Measurements from ENCODE around the gene BLOC1S1.

- TF ChIP-seq POLR2A (IDR thresholded peaks at IDR 0.05; ENCODE audit: low read length) (peak; percentile 19), GATA1 (IDR thresholded peaks at IDR 0.05; ENCODE audit: low read depth, low read length) (no peak)
Observed at GRCh38 chr12:55720894-55721444, 5.1 kb downstream of the BLOC1S1 start.
